CD4-positive, alpha-beta T cell treated with Interleukin-21 for 1 hour (primary cell): Measurements from ENCODE around the gene PHACTR2.
"Not testable (repeated sequence)": the region's sequence is repeated elsewhere in the genome, so short reads cannot be mapped to it uniquely, and the experiment has no call there.

Source experiments
- DNase-seq: peaks from one replicate; pipeline ENCODE4 v3.0.0-alpha.2; 2020

The PHACTR2 gene

GRCh38 chr6:143773506-143774150 is 95.9 kb downstream of the PHACTR2 start:
- DNase-seq: no peak

- no peak for DNase-seq
Observed at GRCh38 chr6:143774347-143774746, 96.6 kb downstream of the PHACTR2 start.

GRCh38 chr6:143775336-143775735 is 97.6 kb downstream of the PHACTR2 start:
- no peak for DNase-seq

GRCh38 chr6:143778926-143779325 is 101.2 kb downstream of the PHACTR2 start:
- no peak for DNase-seq

- no peak for DNase-seq
Observed at GRCh38 chr6:143782481-143782880, 104.7 kb downstream of the PHACTR2 start.

GRCh38 chr6:143783077-143783476 is 105.3 kb downstream of the PHACTR2 start:
- no peak for DNase-seq

- no peak for DNase-seq
Observed at GRCh38 chr6:143784316-143784715, 106.6 kb downstream of the PHACTR2 start.

- DNase-seq: not testable (repeated sequence)
Observed at GRCh38 chr6:143786371-143786770, 108.6 kb downstream of the PHACTR2 start.

- no peak for DNase-seq
Observed at GRCh38 chr6:143792402-143793279, 114.9 kb downstream of the PHACTR2 start.

- no peak for DNase-seq
Observed at GRCh38 chr6:143793280-143793619, 115.5 kb downstream of the PHACTR2 start.

- DNase-seq: not testable (repeated sequence)
Observed at GRCh38 chr6:143796551-143796950, 118.8 kb downstream of the PHACTR2 start.

- not testable (repeated sequence) for DNase-seq
Observed at GRCh38 chr6:143798487-143798886, 120.7 kb downstream of the PHACTR2 start.

GRCh38 chr6:143802833-143803565 is 125.2 kb downstream of the PHACTR2 start:
- DNase-seq: no peak

GRCh38 chr6:143803769-143804568 is 126.2 kb downstream of the PHACTR2 start:
- no peak for DNase-seq

- DNase-seq: no peak
Observed at GRCh38 chr6:143804835-143805239, 127.1 kb downstream of the PHACTR2 start.

- DNase-seq: no peak
Observed at GRCh38 chr6:143806282-143807102, 128.7 kb downstream of the PHACTR2 start.

GRCh38 chr6:143807103-143807772 is 129.5 kb downstream of the PHACTR2 start:
- DNase-seq: no peak

GRCh38 chr6:143810745-143811144 is 133.0 kb downstream of the PHACTR2 start:
- no peak for DNase-seq

- DNase-seq: no peak
Observed at GRCh38 chr6:143811501-143812157, 133.9 kb downstream of the PHACTR2 start.

GRCh38 chr6:143817621-143818020 is 139.9 kb downstream of the PHACTR2 start:
- DNase-seq: no peak

GRCh38 chr6:143821359-143821758 is 143.6 kb downstream of the PHACTR2 start:
- DNase-seq: no peak
